ENCODE results near the gene FANCB. TPM values are rescaled to one million over a fixed set of nuclear protein-coding genes. Genes with fewer than 3 reads are reported as not detected.

The FANCB gene
- total RNA-seq, result 4.0 and 6.1 TPM in 2 replicates

GRCh38 chrX:14872851-14873675, at the start of gene FANCB, which contains the start of gene MOSPD2:
Gene FANCB, minus strand, starts transcription at chrX:14873069. Its CDS starts 7,559 bp downstream, at chrX:14865510.
Gene MOSPD2, plus strand, starts transcription at chrX:14873421. Its CDS starts 108 bp downstream, at chrX:14873529.

Other genes starting within 250 kb of the FANCB start
- gene MOSPD2, start 352 bp upstream of the FANCB start, total RNA-seq, result 14.9 and 17.9 TPM in 2 replicates

Measured in smooth muscle cell of trachea (primary cell).